ENCODE measurements around the gene SAMD4A. TPM values are rescaled to one million over a fixed set of nuclear protein-coding genes. Genes with fewer than 3 reads are reported as not detected.

SAMD4A gene
- total RNA-seq, 3 donors from 2014 or later: 28.5 to 44.6 (median 36.2) TPM

GRCh38 chr14:54609576-54609975 is 42.6 kb downstream of the SAMD4A start:
- no peak for DNase-seq (ENCODE audit: low spot score in 2 of 2)
- H3K27ac ChIP-seq: no peak overlapping the region
- H3K27me3 ChIP-seq: no peaks in the 10 kb centered on the region
- TF ChIP-seq CTCF (IDR thresholded peaks at IDR 0.05) (no peak), POLR2A (IDR thresholded peaks at IDR 0.05) (no peak), POLR2AphosphoS5 (IDR thresholded peaks at IDR 0.05) (no peak)
- intact Hi-C loops (cut with DNase I; ENCODE audit: low total_unique reads): no loop called here
- H3K9me3 ChIP-seq: no peaks in the 10 kb centered on the region
- H3K36me3 ChIP-seq: no peaks in the 10 kb centered on the region
- H3K4me3 ChIP-seq: no peak overlapping the region
- H3K4me1 ChIP-seq: no peaks in the 10 kb centered on the region

- Histone ChIP-seq H3K9me3 (no peaks in the 10 kb centered on the region), H3K27me3 (no peaks in the 10 kb centered on the region), H3K27ac (peak overlapping the region in 1 of 2 donors; percentile 17), H3K4me1 (no peaks in the 10 kb centered on the region), H3K4me3 (no peak overlapping the region), H3K36me3 (no peaks in the 10 kb centered on the region)
- intact Hi-C loops (cut with DNase I; ENCODE audit: low total_unique reads): no loop called here
- TF ChIP-seq CTCF (IDR thresholded peaks at IDR 0.05) (no peak), POLR2A (IDR thresholded peaks at IDR 0.05) (no peak), POLR2AphosphoS5 (IDR thresholded peaks at IDR 0.05) (no peak)
- DNase-seq (ENCODE audit: low spot score in 2 of 2): no peak
These were observed 43.4 kb downstream of the SAMD4A start for GRCh38 chr14:54610051-54610977.

- Histone ChIP-seq H3K36me3 (no peaks in the 10 kb centered on the region), H3K4me1 (no peaks in the 10 kb centered on the region), H3K4me3 (no peak overlapping the region), H3K27me3 (no peaks in the 10 kb centered on the region), H3K9me3 (no peaks in the 10 kb centered on the region), H3K27ac (no peak overlapping the region)
- intact Hi-C loops (cut with DNase I; ENCODE audit: low total_unique reads): no loop called here
- no peak for DNase-seq (ENCODE audit: low spot score in 2 of 2)
- TF ChIP-seq POLR2A (IDR thresholded peaks at IDR 0.05) (no peak), POLR2AphosphoS5 (IDR thresholded peaks at IDR 0.05) (no peak), CTCF (IDR thresholded peaks at IDR 0.05) (no peak)
These were observed 47.4 kb downstream of the SAMD4A start for GRCh38 chr14:54614296-54614695.

GRCh38 chr14:54617467-54617866 is 50.5 kb downstream of the SAMD4A start:
- H3K36me3 ChIP-seq: no peaks in the 10 kb centered on the region
- DNase-seq (ENCODE audit: low spot score in 2 of 2): no peak
- no peaks in the 10 kb centered on the region for H3K27me3 ChIP-seq
- intact Hi-C loops (cut with DNase I; ENCODE audit: low total_unique reads): no loop called here
- H3K4me1 ChIP-seq: no peaks in the 10 kb centered on the region
- TF ChIP-seq CTCF (IDR thresholded peaks at IDR 0.05) (no peak), POLR2AphosphoS5 (IDR thresholded peaks at IDR 0.05) (no peak), POLR2A (IDR thresholded peaks at IDR 0.05) (no peak)
- no peak overlapping the region for H3K27ac ChIP-seq
- H3K4me3 ChIP-seq: no peak overlapping the region
- H3K9me3 ChIP-seq: no peaks in the 10 kb centered on the region

- Histone ChIP-seq H3K4me1 (no peaks in the 10 kb centered on the region), H3K27me3 (no peaks in the 10 kb centered on the region)
- intact Hi-C loops (cut with DNase I; ENCODE audit: low total_unique reads): no loop called here
These were observed 54.8 kb downstream of the SAMD4A start for GRCh38 chr14:54621686-54622085.

More at GRCh38 chr14:54621686-54622085, 54.8 kb downstream of the SAMD4A start:
- no peak for DNase-seq (ENCODE audit: low spot score in 2 of 2)
- no peaks in the 10 kb centered on the region for H3K9me3 ChIP-seq
- no peak overlapping the region for H3K4me3 ChIP-seq
- TF ChIP-seq CTCF (IDR thresholded peaks at IDR 0.05): no peak
- no peak for TF ChIP-seq POLR2AphosphoS5 (IDR thresholded peaks at IDR 0.05)
- TF ChIP-seq POLR2A (IDR thresholded peaks at IDR 0.05): no peak
- no peak overlapping the region for H3K27ac ChIP-seq
- no peaks in the 10 kb centered on the region for H3K36me3 ChIP-seq
